NB4 (cell line): Measurements from ENCODE around the gene POSTN.

Source experiments
- MAX ChIP-seq: IDR thresholded peaks from 2 replicates; pipeline ENCODE4 v1.6.1; 2011; ENCODE audit warnings: low read depth, low read length
- TF ChIP-seq, protein P1 (sequence below): IDR thresholded peaks from one replicate; pipeline ENCODE4 v1.5.1; 2012; ENCODE audit warnings: low read depth, low read length

DNA sequence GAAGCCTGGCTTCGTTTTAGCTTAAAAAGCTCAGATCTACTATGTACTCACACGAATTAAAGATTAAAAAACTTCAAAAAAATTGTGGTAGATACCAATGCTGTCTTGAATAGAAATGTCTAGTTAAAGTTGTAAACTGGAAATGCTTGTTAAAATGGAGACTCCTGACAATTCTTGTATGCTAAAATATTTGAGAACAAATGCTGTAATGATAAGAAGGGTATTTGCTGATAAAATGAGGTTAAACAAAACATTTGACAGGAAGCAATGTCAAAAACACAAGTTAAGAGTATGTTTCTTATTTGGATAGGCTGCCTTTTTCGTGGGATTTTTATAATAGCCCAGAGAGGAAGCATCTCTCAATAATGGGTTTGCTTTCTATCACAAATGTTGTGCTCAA is 48.0 kb upstream of the POSTN start:
- TF ChIP-seq, protein P1, sequence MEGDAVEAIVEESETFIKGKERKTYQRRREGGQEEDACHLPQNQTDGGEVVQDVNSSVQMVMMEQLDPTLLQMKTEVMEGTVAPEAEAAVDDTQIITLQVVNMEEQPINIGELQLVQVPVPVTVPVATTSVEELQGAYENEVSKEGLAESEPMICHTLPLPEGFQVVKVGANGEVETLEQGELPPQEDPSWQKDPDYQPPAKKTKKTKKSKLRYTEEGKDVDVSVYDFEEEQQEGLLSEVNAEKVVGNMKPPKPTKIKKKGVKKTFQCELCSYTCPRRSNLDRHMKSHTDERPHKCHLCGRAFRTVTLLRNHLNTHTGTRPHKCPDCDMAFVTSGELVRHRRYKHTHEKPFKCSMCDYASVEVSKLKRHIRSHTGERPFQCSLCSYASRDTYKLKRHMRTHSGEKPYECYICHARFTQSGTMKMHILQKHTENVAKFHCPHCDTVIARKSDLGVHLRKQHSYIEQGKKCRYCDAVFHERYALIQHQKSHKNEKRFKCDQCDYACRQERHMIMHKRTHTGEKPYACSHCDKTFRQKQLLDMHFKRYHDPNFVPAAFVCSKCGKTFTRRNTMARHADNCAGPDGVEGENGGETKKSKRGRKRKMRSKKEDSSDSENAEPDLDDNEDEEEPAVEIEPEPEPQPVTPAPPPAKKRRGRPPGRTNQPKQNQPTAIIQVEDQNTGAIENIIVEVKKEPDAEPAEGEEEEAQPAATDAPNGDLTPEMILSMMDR, result no peak
- TF ChIP-seq MAX, result no peak
